Heart right ventricle (tissue), 16 donors: Measurements from ENCODE around the gene KLB. TPM values are rescaled to one million over a fixed set of nuclear protein-coding genes. Genes with fewer than 3 reads are reported as not detected.
"Not testable (repeated sequence)": the region's sequence is repeated elsewhere in the genome, so short reads cannot be mapped to it uniquely, and the experiment has no call there.

Source experiments
- ATAC-seq, 8 donors: fragments of 200-7000 bp; cut with Tn5 transposase; one replicate each; pipeline ENCODE4 v1.9.1; 2020; ENCODE audit warnings: mild to moderate bottlenecking in 8 of 8, moderate library complexity in 8 of 8, moderate number of reproducible peaks in 1 of 8
- DNase-seq, 2 donors: peaks; one replicate each; pipeline ENCODE4 v3.0.0-alpha.2; 2020
- H3K27ac ChIP-seq, 10 donors: fragments of 200-600 bp; sonication (generic) in 2 of 10; one replicate each; pipeline versions ENCODE4 v1.5.0 to v1.8.0; 2020 to 2022; ENCODE audit warnings: mild to moderate bottlenecking in 3 of 10
- H3K27me3 ChIP-seq, 7 donors: fragments of 200-600 bp; one replicate each; pipeline ENCODE4 v1.8.0; 2021 to 2022; ENCODE audit warnings: mild to moderate bottlenecking in 2 of 7
- H3K36me3 ChIP-seq, 9 donors: fragments of 200-600 bp; sonication (generic) in 1 of 9; one replicate each; pipeline versions ENCODE4 v1.5.0 to v1.8.0; 2020 to 2022; ENCODE audit warnings: mild to moderate bottlenecking in 2 of 9
- H3K4me1 ChIP-seq, 9 donors: fragments of 200-600 bp; sonication (generic) in 1 of 9; one replicate each; pipeline versions ENCODE4 v1.5.0 to v1.8.0; 2020 to 2022; ENCODE audit warnings: mild to moderate bottlenecking in 4 of 9
- H3K4me3 ChIP-seq, 10 donors: fragments of 200-600 bp; sonication (generic) in 2 of 10; one replicate each; pipeline versions ENCODE4 v1.5.0 to v1.8.0; 2020 to 2022; ENCODE audit warnings: mild to moderate bottlenecking in 7 of 10, moderate library complexity in 2 of 10
- H3K9me3 ChIP-seq, 11 donors: fragments of 200-600 bp in 10 of 11; sonication (generic) in 2 of 11; one replicate each; pipeline versions ENCODE4 v1.5.0 to v1.8.0; 2013 to 2022; ENCODE audit warnings: mild to moderate bottlenecking in 2 of 11, control low read depth in 1 of 11, moderate library complexity in 1 of 11
- WGBS, 2 donors: extraction: QIAGEN DNeasy Blood & Tissue Kit; methylation state at CpG; one replicate each; pipeline ENCODE4 v1.1.7; 2013; ENCODE audit warnings: inconsistent platforms in 1 of 2; 5-methylcytosine and 5-hydroxymethylcytosine counted together
- intact Hi-C, 10 donors: fragments of 100-400 bp; cut with DNase I; formaldehyde crosslinking; loops; one replicate each; pipeline versions ENCODE4 v1.11.1 to v1.14.2; 2022
- polyA plus RNA-seq, 2 donors: library from polyadenylated mRNA; stranded (reverse); fragments of 200-250 nt; gene quantifications; one replicate each; pipeline ENCODE4 v1.2.3, GENCODE V29; 2013
- total RNA-seq, 10 donors: library from RNA; stranded (reverse); fragmentation: NEBNext Ultra II Directional in 3 of 10; extraction: Animal tissue kit (Norgen Biotek cat#: 25700) in 3 of 10; gene quantifications; one replicate each; pipeline versions ENCODE4 v1.2.1 to v1.2.4, GENCODE V29; 2021 to 2023
- TF ChIP-seq, protein P1 (sequence below), 9 donors: fragments of 200-600 bp; sonication (generic) in 2 of 9; IDR thresholded peaks; one replicate each; pipeline versions ENCODE4 v1.5.0 to v1.8.0; 2021 to 2022; ENCODE audit warnings: antibody characterized with exemption in 9 of 9, mild to moderate bottlenecking in 5 of 9, moderate library complexity in 1 of 9
- donor health status: Arrhythmogenic right ventricular cardiomyopathy.
- donor health status: ischemic (EF 13 %, LVEDD 7.1; RV severe dilation, severe dysfunction).
- donor health status: healthy with polysubstance abuse.
- donor health status: DM: no; HTN: yes; CAD: no.
- donor health status: DM: no; HTN: no; CAD: no.
- donor health status: ischemic (EF 25% LVEDD 6.9; RV normal size, moderate dysfunction).
- donor health status: ischemic (EF 25% LVEDD 5.7; RV mildly dilated, moderate dysfunction).
- donor health status: healthy.
- donor health status: DM: yes; HTN: yes; CAD: no.
- donor health status: Ischemic cardiomyopathy.
- donor health status: ischemic (EF 35%, LVEDD 5.7; RV mildly dilated, moderate dysfunction).
- donor health status: nonischemic (EF 11% LVEDD 7.7; RV severe dilation, severe dysfunction).
- donor health status: DM: yes; HTN: yes; CAD: no.
- donor health status: PGD.
- donor health status: ischemic (EF 29% LVEDD 5.4; RV normal size, mild dysfunction).
- donor health status: nonischemic (EF 23%, LVEDD 6.1; RV moderate dilation, normal function).

The KLB gene
- total and polyA plus RNA-seq, 12 donors = 0.08 to 0.53 (median 0.24) TPM; not detected in 4

DNA sequence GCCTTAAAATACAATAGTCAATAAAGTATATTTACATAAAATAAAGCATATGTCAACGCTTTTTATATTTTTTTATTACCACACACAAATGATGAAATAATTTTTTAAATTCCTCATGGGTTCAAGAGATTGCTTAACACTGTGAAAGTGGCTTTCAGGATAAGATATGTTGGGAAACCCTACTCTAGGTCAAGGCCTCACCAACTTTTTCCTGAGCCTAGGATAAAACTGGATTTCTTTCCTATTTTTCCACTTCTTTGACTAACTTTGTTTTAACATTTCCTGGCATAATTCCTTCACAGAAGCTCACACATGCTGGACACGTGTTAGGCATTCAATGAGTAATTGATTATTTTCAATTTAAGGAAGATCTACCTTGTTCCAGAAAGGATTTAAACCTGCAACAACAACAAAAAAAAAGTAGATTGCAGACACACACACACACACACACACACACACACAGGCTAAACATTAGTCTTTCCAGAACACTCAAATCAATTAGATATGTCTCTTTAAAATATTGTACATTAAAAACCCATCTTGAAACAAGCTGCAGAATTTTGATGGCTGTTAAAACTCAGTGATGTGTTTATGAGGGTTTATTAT lies 9.1 kb downstream of the KLB start:
- no peak for DNase-seq

DNA sequence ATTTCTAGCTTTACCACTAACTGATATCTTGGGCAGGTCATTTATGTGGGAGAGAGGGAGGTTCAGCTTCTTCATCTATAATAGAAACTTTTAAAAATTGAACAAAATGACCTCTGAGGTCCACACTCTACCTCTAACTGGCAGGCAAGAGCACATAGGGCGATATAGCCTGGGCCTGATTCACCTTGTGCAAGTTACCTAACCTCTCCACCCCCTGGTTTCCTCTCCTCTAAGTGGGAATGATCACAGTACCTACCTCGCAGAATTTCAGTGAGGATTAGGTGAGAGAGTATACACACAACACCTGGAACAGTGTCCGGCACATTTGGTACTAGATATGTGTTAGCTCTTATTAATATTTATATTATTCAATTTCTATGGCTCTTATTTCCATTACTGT lies 15.5 kb downstream of the KLB start:
- DNase-seq = no peak
- intact Hi-C loops = no loop called here
- ATAC-seq = no peak
- WGBS, 2 donors = 86 to 90% methylated on average over 3 of the region's 3 CpGs
- TF ChIP-seq, protein P1, sequence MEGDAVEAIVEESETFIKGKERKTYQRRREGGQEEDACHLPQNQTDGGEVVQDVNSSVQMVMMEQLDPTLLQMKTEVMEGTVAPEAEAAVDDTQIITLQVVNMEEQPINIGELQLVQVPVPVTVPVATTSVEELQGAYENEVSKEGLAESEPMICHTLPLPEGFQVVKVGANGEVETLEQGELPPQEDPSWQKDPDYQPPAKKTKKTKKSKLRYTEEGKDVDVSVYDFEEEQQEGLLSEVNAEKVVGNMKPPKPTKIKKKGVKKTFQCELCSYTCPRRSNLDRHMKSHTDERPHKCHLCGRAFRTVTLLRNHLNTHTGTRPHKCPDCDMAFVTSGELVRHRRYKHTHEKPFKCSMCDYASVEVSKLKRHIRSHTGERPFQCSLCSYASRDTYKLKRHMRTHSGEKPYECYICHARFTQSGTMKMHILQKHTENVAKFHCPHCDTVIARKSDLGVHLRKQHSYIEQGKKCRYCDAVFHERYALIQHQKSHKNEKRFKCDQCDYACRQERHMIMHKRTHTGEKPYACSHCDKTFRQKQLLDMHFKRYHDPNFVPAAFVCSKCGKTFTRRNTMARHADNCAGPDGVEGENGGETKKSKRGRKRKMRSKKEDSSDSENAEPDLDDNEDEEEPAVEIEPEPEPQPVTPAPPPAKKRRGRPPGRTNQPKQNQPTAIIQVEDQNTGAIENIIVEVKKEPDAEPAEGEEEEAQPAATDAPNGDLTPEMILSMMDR (IDR thresholded peaks at IDR 0.05) = no peak
- no peaks in the 10 kb centered on the region for H3K4me1 ChIP-seq
- no peaks in the 10 kb centered on the region for H3K36me3 ChIP-seq
- H3K9me3 ChIP-seq = no peaks in the 10 kb centered on the region
- no peaks in the 10 kb centered on the region for H3K27me3 ChIP-seq
- no peak overlapping the region for H3K4me3 ChIP-seq
- no peak overlapping the region for H3K27ac ChIP-seq

More for the DNA sequence above, 9.1 kb downstream of the KLB start:
- WGBS, 2 donors = 70 to 74% methylated on average over 2 of the region's 2 CpGs
- no peaks in the 10 kb centered on the region for H3K36me3 ChIP-seq
- H3K4me3 ChIP-seq = no peak overlapping the region
- no peak for ATAC-seq
- no peaks in the 10 kb centered on the region for H3K4me1 ChIP-seq
- no peak overlapping the region for H3K27ac ChIP-seq
- TF ChIP-seq, protein P1 (IDR thresholded peaks at IDR 0.05) = no peak
- intact Hi-C loops = no loop called here
- peaks cover 0 to 3% (median 0%) of the 10 kb centered on the region in 7 donors for H3K27me3 ChIP-seq
- no peaks in the 10 kb centered on the region for H3K9me3 ChIP-seq

DNA sequence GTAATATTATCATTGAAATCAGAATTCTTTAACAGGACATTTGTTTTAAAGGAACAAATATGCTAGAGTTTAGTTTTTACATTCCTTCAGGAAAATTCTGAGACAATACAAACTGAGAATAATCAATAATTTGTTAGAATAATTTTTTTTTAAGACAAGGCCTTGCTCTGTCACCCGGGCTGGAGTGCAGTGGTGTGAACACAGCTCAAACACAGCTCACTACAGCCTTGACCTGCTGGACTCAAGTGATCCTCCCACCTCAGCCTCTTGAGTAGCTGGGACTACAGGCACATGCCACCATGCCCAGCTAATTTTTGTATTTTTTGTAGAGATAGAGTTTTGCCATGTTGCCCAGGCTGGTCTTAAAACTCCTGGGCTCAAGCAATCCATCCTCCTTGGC lies 18.6 kb downstream of the KLB start:
- H3K27me3 ChIP-seq, H3K9me3 ChIP-seq, ATAC-seq, DNase-seq, intact Hi-C loops, H3K36me3 ChIP-seq, H3K27ac ChIP-seq, H3K4me3 ChIP-seq, H3K4me1 ChIP-seq: not testable (repeated sequence)
- WGBS, 2 donors = 93% methylated on average over 1 of the region's 1 CpG

DNA sequence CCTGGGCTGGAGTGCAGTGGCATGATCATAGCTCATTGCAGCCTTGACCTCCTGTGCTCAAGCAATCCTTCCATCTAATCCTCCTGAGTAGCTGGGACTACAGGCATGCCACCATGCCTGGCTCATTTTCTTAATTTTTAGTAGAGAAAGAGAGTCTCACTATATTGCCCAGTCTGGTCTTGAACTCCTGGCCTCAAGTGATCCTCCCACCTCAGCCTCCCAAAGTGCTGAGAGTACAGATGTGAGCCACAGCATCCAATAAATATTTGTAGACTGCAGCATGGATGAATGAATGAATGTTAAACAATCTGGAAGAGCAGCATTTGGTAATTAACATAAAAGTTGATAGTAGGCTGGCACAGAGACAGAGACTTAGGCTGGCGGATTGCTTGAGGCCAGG lies 20.0 kb downstream of the KLB start:
- no peak for DNase-seq
- Histone ChIP-seq H3K36me3 (no peaks in the 10 kb centered on the region), H3K9me3 (no peaks in the 10 kb centered on the region), H3K27ac (no peak overlapping the region), H3K4me1 (no peaks in the 10 kb centered on the region), H3K27me3 (no peaks in the 10 kb centered on the region), H3K4me3 (no peak overlapping the region)
- 93 to 100% methylated on average over 1 of the region's 1 CpG for WGBS, 2 donors
- intact Hi-C loops = no loop called here
- no peak for ATAC-seq
- TF ChIP-seq, protein P1 (IDR thresholded peaks at IDR 0.05) = no peak

DNA sequence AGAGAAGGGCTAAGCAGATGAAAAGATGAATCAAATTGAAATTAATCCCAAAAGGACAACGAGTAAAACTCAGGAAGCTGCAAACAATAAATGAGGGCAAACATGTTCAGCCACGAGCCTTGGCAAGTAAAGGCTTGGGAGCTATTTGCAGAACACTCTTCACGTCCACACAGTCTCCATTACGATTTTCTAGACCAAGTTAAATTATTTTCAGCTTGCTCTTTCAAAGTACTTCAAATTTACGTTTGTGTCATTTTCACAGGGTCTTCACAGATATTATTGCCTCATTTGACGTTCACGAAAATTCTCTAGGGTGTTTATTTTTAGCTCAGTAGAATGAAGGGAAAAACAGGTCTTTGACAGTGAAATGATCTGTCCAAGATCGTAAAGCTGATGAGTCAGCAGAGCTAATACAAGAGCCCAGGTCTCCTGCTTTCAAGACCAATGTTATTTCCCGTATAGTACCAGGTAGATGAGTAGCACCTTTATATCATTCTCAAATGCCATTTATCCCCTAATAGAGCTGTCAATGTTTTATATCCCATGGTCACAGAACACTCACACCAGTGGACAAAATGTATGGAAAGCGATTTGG lies 20.9 kb downstream of the KLB start:
- H3K27ac ChIP-seq = no peak overlapping the region
- H3K4me1 ChIP-seq = no peaks in the 10 kb centered on the region
- TF ChIP-seq, protein P1 (IDR thresholded peaks at IDR 0.05) = no peak
- DNase-seq = no peak
- 64% methylated on average over 10 of the region's 10 CpGs for WGBS, 2 donors
- no peak overlapping the region for H3K4me3 ChIP-seq
- ATAC-seq = no peak
- intact Hi-C loops = no loop called here
- no peaks in the 10 kb centered on the region for H3K36me3 ChIP-seq
- H3K27me3 ChIP-seq = no peaks in the 10 kb centered on the region
- H3K9me3 ChIP-seq = no peaks in the 10 kb centered on the region
